ENCODE measurements around the gene CGRRF1. TPM values are rescaled to one million over a fixed set of nuclear protein-coding genes. Genes with fewer than 3 reads are reported as not detected.

Gene CGRRF1
- total and polyA plus RNA-seq, 10 of the 15 experiments (the other 5 are each of a cell fraction or from before 2014, with no cell fraction given) = 5.5 to 47.7 (median 13.5) TPM

DNA sequence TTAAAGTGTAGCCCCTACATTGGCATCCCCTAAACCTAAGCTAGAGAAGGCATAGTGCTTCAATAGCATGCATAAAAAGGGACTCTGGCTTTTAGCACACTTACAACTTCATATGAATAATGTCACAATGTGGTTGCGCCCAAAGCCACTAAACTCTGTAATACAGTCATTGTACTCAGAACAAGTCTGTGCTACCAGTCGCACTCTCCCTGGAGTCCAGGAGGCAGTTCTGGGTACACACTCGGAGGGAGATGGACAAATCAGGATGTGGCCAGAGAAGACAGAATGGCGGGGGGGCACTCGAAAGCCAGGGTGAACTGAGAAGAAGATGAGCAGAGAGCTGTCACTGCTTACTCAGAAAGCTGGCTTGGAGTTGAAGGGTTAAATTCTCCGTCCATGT, 67.8 kb downstream of the CGRRF1 start:
- Histone ChIP-seq H3K4me3 (no peak overlapping the region), H3K9me3 (replicated peaks; ENCODE audit: control insufficient read depth, insufficient read depth, low read length) (peaks cover 3% of the 10 kb centered on the region; the same call in 2 of the 3 replicates), H3K27me3 (replicated peaks in 1 of 2; ENCODE audit: control insufficient read depth in 2 of 2, insufficient read depth in 2 of 2, low read length in 1 of 2) (no peaks in the 10 kb centered on the region), H3K36me3 (ENCODE audit: control insufficient read depth in 2 of 2, insufficient read depth in 2 of 2, low read length in 1 of 2) (no peaks in the 10 kb centered on the region), H3K9ac (ENCODE audit: control insufficient read depth, insufficient read depth, low read length) (no peak overlapping the region), H3K4me1 (ENCODE audit: control insufficient read depth, insufficient read depth, low read length) (no peaks in the 10 kb centered on the region), H3K27ac (ENCODE audit: control insufficient read depth, insufficient read depth) (no peak overlapping the region), H3K4me2 (ENCODE audit: control insufficient read depth, insufficient read depth) (no peak overlapping the region), H4K20me1 (ENCODE audit: control insufficient read depth, insufficient read depth) (no peaks in the 10 kb centered on the region), H3K79me2 (ENCODE audit: control insufficient read depth, insufficient read depth, low read length) (no peaks in the 10 kb centered on the region), H2AFZ (ENCODE audit: control insufficient read depth, low read depth, low read length) (no peak overlapping the region)
- intact Hi-C loops (cut with micrococcal nuclease; ENCODE audit: unreplicated experiment) = no loop called here
- no TSS peak for BruUV-seq (replicated peaks)
- ATAC-seq (no peak), DNase-seq (ENCODE audit: low read depth, low spot score) (no peak), FAIRE-seq (no peak)
- POLR2A ChIA-PET = no interaction called here
- in situ Hi-C loops (cut with MboI) = no loop called here
- SMC1A ChIA-PET (ENCODE audit: uncharacterized antibody, unreplicated experiment) = interaction anchor here (1.4 kb wide), 1 partner anchor 198 kb away, joined by 4 read pairs; no protein-coding TSS in a partner anchor
- CTCF ChIA-PET = interaction anchor here (0.6 to 2.2 kb wide), 4 partner anchors 13 to 197 kb away, joined by 3 to 5 read pairs (median 3); no protein-coding TSS in a partner anchor
- TF ChIP-seq KLF5 (IDR thresholded peaks at IDR 0.05; ENCODE audit: partially characterized antibody) (no peak), EGR1 (IDR thresholded peaks at IDR 0.05; ENCODE audit: borderline replicate concordance in 1 of 2, low read depth in 2 of 2, low read length in 2 of 2) (no peak)
- RAD21 ChIA-PET (ENCODE audit: unreplicated experiment) = interaction anchor here (0.9 to 1.1 kb wide), 2 partner anchors 14 to 114 kb away, joined by 3 to 5 read pairs; no protein-coding TSS in a partner anchor
- WGBS (ENCODE audit: insufficient coverage, insufficient replicate concordance, low lambda C conversion rate, missing lambda C conversion rate) = 82% methylated on average over 6 of the region's 6 CpGs

DNA sequence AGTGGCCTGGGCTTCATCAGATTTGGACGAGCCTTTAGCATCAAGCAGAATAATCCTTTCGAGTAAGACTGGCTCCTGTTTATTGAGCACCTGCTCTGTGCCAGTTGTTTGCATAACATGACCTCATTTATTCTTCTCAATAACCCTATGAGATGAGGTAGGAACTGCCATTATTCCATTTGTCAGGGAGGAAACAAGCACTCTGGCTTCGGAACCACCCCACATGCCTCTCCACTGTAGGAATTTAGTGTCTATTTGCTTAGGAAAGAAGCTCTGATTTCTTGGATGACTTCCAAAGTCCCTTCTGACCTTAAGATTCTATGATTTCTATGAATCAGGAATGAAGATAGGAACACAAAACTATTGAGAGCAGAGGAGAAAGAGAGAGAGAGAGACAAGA, 68.3 kb downstream of the CGRRF1 start:
- 95% methylated on average over 3 of the region's 3 CpGs for WGBS (ENCODE audit: insufficient coverage, insufficient replicate concordance, low lambda C conversion rate, missing lambda C conversion rate)
- Histone ChIP-seq H3K4me2 (ENCODE audit: control insufficient read depth, insufficient read depth) (no peak overlapping the region), H3K4me3 (no peak overlapping the region), H2AFZ (ENCODE audit: control insufficient read depth, low read depth, low read length) (no peak overlapping the region), H3K27me3 (replicated peaks in 1 of 2; ENCODE audit: control insufficient read depth in 2 of 2, insufficient read depth in 2 of 2, low read length in 1 of 2) (no peaks in the 10 kb centered on the region), H3K4me1 (ENCODE audit: control insufficient read depth, insufficient read depth, low read length) (no peaks in the 10 kb centered on the region), H3K27ac (ENCODE audit: control insufficient read depth, insufficient read depth) (no peak overlapping the region), H3K79me2 (ENCODE audit: control insufficient read depth, insufficient read depth, low read length) (no peaks in the 10 kb centered on the region), H4K20me1 (ENCODE audit: control insufficient read depth, insufficient read depth) (no peaks in the 10 kb centered on the region), H3K9ac (ENCODE audit: control insufficient read depth, insufficient read depth, low read length) (no peak overlapping the region), H3K9me3 (replicated peaks; ENCODE audit: control insufficient read depth, insufficient read depth, low read length) (peaks cover under 1% of the 10 kb centered on the region; the same call in 1 of the 3 replicates), H3K36me3 (ENCODE audit: control insufficient read depth in 2 of 2, insufficient read depth in 2 of 2, low read length in 1 of 2) (no peaks in the 10 kb centered on the region)
- SMC1A ChIA-PET (ENCODE audit: uncharacterized antibody, unreplicated experiment) = interaction anchor here (1.4 kb wide), 1 partner anchor 197 kb away, joined by 4 read pairs; no protein-coding TSS in a partner anchor
- in situ Hi-C loops (cut with MboI) (no loop called here), intact Hi-C loops (cut with micrococcal nuclease; ENCODE audit: unreplicated experiment) (no loop called here)
- no TSS peak for BruUV-seq (replicated peaks)
- FAIRE-seq (no peak), ATAC-seq (no peak), DNase-seq (ENCODE audit: low read depth, low spot score) (no peak)
- CTCF ChIA-PET = interaction anchor here (1.0 to 2.2 kb wide), 3 partner anchors 14 to 196 kb away, joined by 3 to 5 read pairs (median 3); no protein-coding TSS in a partner anchor
- RAD21 ChIA-PET (ENCODE audit: unreplicated experiment) = interaction anchor here (1.1 kb wide), 1 partner anchor 14 kb away, joined by 5 read pairs; no protein-coding TSS in a partner anchor
- POLR2A ChIA-PET = no interaction called here
- no peak for TF ChIP-seq GATAD2B (conservative IDR thresholded peaks at IDR 0.05; ENCODE audit: low read depth)
- no peak for TF ChIP-seq MTA2 (IDR thresholded peaks at IDR 0.05; ENCODE audit: low read depth)
- TF ChIP-seq TAF1 (IDR thresholded peaks at IDR 0.05; ENCODE audit: borderline replicate concordance, low read depth, low read length) = no peak
- TF ChIP-seq, protein P1, sequence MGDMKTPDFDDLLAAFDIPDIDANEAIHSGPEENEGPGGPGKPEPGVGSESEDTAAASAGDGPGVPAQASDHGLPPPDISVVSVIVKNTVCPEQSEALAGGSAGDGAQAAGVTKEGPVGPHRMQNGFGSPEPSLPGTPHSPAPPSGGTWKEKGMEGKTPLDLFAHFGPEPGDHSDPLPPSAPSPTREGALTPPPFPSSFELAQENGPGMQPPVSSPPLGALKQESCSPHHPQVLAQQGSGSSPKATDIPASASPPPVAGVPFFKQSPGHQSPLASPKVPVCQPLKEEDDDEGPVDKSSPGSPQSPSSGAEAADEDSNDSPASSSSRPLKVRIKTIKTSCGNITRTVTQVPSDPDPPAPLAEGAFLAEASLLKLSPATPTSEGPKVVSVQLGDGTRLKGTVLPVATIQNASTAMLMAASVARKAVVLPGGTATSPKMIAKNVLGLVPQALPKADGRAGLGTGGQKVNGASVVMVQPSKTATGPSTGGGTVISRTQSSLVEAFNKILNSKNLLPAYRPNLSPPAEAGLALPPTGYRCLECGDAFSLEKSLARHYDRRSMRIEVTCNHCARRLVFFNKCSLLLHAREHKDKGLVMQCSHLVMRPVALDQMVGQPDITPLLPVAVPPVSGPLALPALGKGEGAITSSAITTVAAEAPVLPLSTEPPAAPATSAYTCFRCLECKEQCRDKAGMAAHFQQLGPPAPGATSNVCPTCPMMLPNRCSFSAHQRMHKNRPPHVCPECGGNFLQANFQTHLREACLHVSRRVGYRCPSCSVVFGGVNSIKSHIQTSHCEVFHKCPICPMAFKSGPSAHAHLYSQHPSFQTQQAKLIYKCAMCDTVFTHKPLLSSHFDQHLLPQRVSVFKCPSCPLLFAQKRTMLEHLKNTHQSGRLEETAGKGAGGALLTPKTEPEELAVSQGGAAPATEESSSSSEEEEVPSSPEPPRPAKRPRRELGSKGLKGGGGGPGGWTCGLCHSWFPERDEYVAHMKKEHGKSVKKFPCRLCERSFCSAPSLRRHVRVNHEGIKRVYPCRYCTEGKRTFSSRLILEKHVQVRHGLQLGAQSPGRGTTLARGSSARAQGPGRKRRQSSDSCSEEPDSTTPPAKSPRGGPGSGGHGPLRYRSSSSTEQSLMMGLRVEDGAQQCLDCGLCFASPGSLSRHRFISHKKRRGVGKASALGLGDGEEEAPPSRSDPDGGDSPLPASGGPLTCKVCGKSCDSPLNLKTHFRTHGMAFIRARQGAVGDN (IDR thresholded peaks at IDR 0.05) = no peak
- TF ChIP-seq DPF2 (IDR thresholded peaks at IDR 0.05) = no peak
- TF ChIP-seq, protein P2, sequence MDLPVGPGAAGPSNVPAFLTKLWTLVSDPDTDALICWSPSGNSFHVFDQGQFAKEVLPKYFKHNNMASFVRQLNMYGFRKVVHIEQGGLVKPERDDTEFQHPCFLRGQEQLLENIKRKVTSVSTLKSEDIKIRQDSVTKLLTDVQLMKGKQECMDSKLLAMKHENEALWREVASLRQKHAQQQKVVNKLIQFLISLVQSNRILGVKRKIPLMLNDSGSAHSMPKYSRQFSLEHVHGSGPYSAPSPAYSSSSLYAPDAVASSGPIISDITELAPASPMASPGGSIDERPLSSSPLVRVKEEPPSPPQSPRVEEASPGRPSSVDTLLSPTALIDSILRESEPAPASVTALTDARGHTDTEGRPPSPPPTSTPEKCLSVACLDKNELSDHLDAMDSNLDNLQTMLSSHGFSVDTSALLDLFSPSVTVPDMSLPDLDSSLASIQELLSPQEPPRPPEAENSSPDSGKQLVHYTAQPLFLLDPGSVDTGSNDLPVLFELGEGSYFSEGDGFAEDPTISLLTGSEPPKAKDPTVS (IDR thresholded peaks at IDR 0.05; ENCODE audit: low read depth, low read length) = no peak
- no peak for TF ChIP-seq FOXK2 (IDR thresholded peaks at IDR 0.05)
- TF ChIP-seq, protein P3, sequence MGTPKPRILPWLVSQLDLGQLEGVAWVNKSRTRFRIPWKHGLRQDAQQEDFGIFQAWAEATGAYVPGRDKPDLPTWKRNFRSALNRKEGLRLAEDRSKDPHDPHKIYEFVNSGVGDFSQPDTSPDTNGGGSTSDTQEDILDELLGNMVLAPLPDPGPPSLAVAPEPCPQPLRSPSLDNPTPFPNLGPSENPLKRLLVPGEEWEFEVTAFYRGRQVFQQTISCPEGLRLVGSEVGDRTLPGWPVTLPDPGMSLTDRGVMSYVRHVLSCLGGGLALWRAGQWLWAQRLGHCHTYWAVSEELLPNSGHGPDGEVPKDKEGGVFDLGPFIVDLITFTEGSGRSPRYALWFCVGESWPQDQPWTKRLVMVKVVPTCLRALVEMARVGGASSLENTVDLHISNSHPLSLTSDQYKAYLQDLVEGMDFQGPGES (IDR thresholded peaks at IDR 0.05) = no peak
- TF ChIP-seq SIN3A (IDR thresholded peaks at IDR 0.05; ENCODE audit: low read depth, low read length) = no peak

Measured in GM12878 (cell line).